ENCODE results near the gene PRDM16.

GRCh38 chr1:3468236-3469103, 399.5 kb downstream of the PRDM16 start:
- TF ChIP-seq POLR2A (IDR thresholded peaks at IDR 0.05), result no peak
- no peak for TF ChIP-seq CTCF (IDR thresholded peaks at IDR 0.05)

Measured in uterus (tissue), 2 donors.